OCI-LY3 (cell line): Measurements from ENCODE around the gene MISP.

Experiments used
- CTCF ChIP-seq: fragments of 200-600, 300-600 bp; sonication (generic); IDR thresholded peaks from 2 replicates; pipeline ENCODE4 v1.5.1; 2014; ENCODE audit warnings: antibody characterized with exemption, low read length, low read depth
- EZH2phosphoT487 ChIP-seq: fragments of 200-600 bp; shearing (Covaris generic); IDR thresholded peaks from 2 replicates; pipeline ENCODE4 v1.6.1; 2018; ENCODE audit warnings: antibody characterized with exemption, mixed run types, low read depth

- TF ChIP-seq CTCF = no peak
- TF ChIP-seq EZH2phosphoT487 = no peak
Measured at GRCh38 chr19:709965-710571, 40.8 kb upstream of the MISP start.
